Smooth muscle cell (in vitro differentiated cells): ENCODE measurements around the gene ATG16L1. TPM values are rescaled to one million over a fixed set of nuclear protein-coding genes. Genes with fewer than 3 reads are reported as not detected.

Source experiments
- DNase-seq: peaks from one replicate; lab custom pipeline; 2025; ENCODE audit not compliant: unreplicated experiment; lab: John Stamatoyannopoulos, UW
- H2AFZ ChIP-seq: fragments of 200-600 bp; sonication (generic); 2 replicates; pipeline ENCODE4 v1.6.0; 2016; ENCODE audit warnings: antibody characterized with exemption, low read depth, mild to moderate bottlenecking
- H3F3A ChIP-seq: fragments of 200-600 bp; sonication (generic); 2 replicates; pipeline ENCODE4 v1.6.0; 2017; ENCODE audit warnings: antibody characterized with exemption, low read depth
- H3K27ac ChIP-seq: fragments of 200-600 bp; sonication (generic); 2 replicates; pipeline ENCODE4 v1.5.1; 2016; ENCODE audit warnings: low read depth, mild to moderate bottlenecking
- H3K27me3 ChIP-seq: fragments of 200-600 bp; sonication (generic); 2 replicates; pipeline ENCODE4 v1.6.1; 2016; ENCODE audit warnings: low read depth, mild to moderate bottlenecking
- H3K36me3 ChIP-seq: fragments of 200-600 bp; sonication (generic); 2 replicates; pipeline ENCODE4 v1.5.1; 2016; ENCODE audit warnings: low read depth
- H3K4me1 ChIP-seq: fragments of 200-600 bp; sonication (generic); 2 replicates; pipeline ENCODE4 v1.5.1; 2016; ENCODE audit warnings: low read depth
- H3K4me2 ChIP-seq: fragments of 200-600 bp; sonication (generic); 2 replicates; pipeline ENCODE4 v1.6.0; 2016; ENCODE audit warnings: mild to moderate bottlenecking
- H3K4me3 ChIP-seq: fragments of 200-600 bp; sonication (generic); 2 replicates; pipeline ENCODE4 v1.5.1; 2016; ENCODE audit warnings: mild to moderate bottlenecking
- H3K79me2 ChIP-seq: fragments of 200-600 bp; sonication (generic); 2 replicates; pipeline ENCODE4 v1.6.0; 2016; ENCODE audit warnings: low read depth, mild to moderate bottlenecking
- H3K9ac ChIP-seq: fragments of 200-600 bp; sonication (generic); 2 replicates; pipeline ENCODE4 v1.6.0; 2016; ENCODE audit warnings: low read depth
- H3K9me3 ChIP-seq: fragments of 200-600 bp; sonication (generic); replicated peaks from 2 replicates; pipeline ENCODE4 v1.5.1; 2016; ENCODE audit warnings: low read depth
- H4K20me1 ChIP-seq: fragments of 200-600 bp; sonication (generic); 2 replicates; pipeline ENCODE4 v1.6.0; 2016; ENCODE audit warnings: low read depth
- CTCF ChIP-seq: fragments of 200-600 bp; sonication (generic); IDR thresholded peaks from 2 replicates; pipeline ENCODE4 v1.5.1; 2017; ENCODE audit warnings: borderline replicate concordance, mild to moderate bottlenecking, antibody characterized with exemption; ENCODE audit not compliant: insufficient read depth, poor library complexity, severe bottlenecking
- WGBS: methylation state at CpG from one replicate; pipeline ENCODE4 v1.1.7; 2016; ENCODE audit warnings: low lambda C conversion rate; 5-methylcytosine and 5-hydroxymethylcytosine counted together
- polyA plus RNA-seq: library from polyadenylated mRNA; unstranded; fragments of >200 nt; fragmentation: Nextera tagmentation; extraction: Ambion mirVana; gene quantifications from 2 replicates; pipeline ENCODE4 v1.2.1, GENCODE V29; 2016
- total RNA-seq: library from RNA; depleted of rRNA; stranded (reverse); fragments of >200 nt; gene quantifications from 2 replicates; pipeline ENCODE4 v1.2.3, GENCODE V29; 2014

The ATG16L1 gene
- total and polyA plus RNA-seq, 2 experiments from 2014 or later = 12.5 to 26.4 TPM

- no peak for DNase-seq
- H3K4me1 ChIP-seq = no peaks in the 10 kb centered on the region
- no peak overlapping the region for H2AFZ ChIP-seq
- no peaks in the 10 kb centered on the region for H3K27me3 ChIP-seq
- H3K79me2 ChIP-seq = no peaks in the 10 kb centered on the region
- no peak overlapping the region for H3K9ac ChIP-seq
- H3K9me3 ChIP-seq = no peaks in the 10 kb centered on the region
- H3K4me3 ChIP-seq = no peak overlapping the region
- TF ChIP-seq CTCF = no peak
- no peak overlapping the region for H3K27ac ChIP-seq
- 89% methylated on average over 11 of the region's 11 CpGs for WGBS
- no peaks in the 10 kb centered on the region for H3F3A ChIP-seq
- no peaks in the 10 kb centered on the region for H4K20me1 ChIP-seq
- H3K36me3 ChIP-seq = no peaks in the 10 kb centered on the region
- no peak overlapping the region for H3K4me2 ChIP-seq
These were observed 59.9 kb downstream of the ATG16L1 start for GRCh38 chr2:233311241-233311926.

GRCh38 chr2:233312874-233313273 is 61.4 kb downstream of the ATG16L1 start:
- Histone ChIP-seq H3K9me3 (no peaks in the 10 kb centered on the region), H3K27me3 (no peaks in the 10 kb centered on the region), H3K4me3 (no peak overlapping the region), H3K9ac (no peak overlapping the region), H3K27ac (no peak overlapping the region), H3F3A (no peaks in the 10 kb centered on the region), H3K4me2 (no peak overlapping the region), H3K4me1 (no peaks in the 10 kb centered on the region), H4K20me1 (no peaks in the 10 kb centered on the region), H2AFZ (no peak overlapping the region), H3K36me3 (no peaks in the 10 kb centered on the region), H3K79me2 (no peaks in the 10 kb centered on the region)
- TF ChIP-seq CTCF = no peak
- 87% methylated on average over 8 of the region's 8 CpGs for WGBS
- no peak for DNase-seq

GRCh38 chr2:233314180-233314925 is 62.9 kb downstream of the ATG16L1 start:
- Histone ChIP-seq H3F3A (no peaks in the 10 kb centered on the region), H3K4me2 (no peak overlapping the region), H3K4me3 (no peak overlapping the region), H3K27me3 (no peaks in the 10 kb centered on the region), H4K20me1 (no peaks in the 10 kb centered on the region), H3K4me1 (no peaks in the 10 kb centered on the region), H3K9ac (no peak overlapping the region), H3K79me2 (no peaks in the 10 kb centered on the region), H2AFZ (no peak overlapping the region), H3K27ac (no peak overlapping the region), H3K36me3 (no peaks in the 10 kb centered on the region), H3K9me3 (no peaks in the 10 kb centered on the region)
- WGBS = 96% methylated on average over 20 of the region's 20 CpGs
- DNase-seq = no peak
- no peak for TF ChIP-seq CTCF
